H9 (cell line): ENCODE results near the gene LYPD4. TPM values are rescaled to one million over a fixed set of nuclear protein-coding genes. Genes with fewer than 3 reads are reported as not detected.

Experiments used
- DNase-seq: peaks from one replicate; pipeline ENCODE4 v3.0.0-alpha.2; 2017
- H2AFZ ChIP-seq: one replicate; pipeline ENCODE4 v1.6.1; 2013; ENCODE audit warnings: mild to moderate bottlenecking, low read length, control low read depth, moderate library complexity
- H2AK5ac ChIP-seq: 2 replicates; pipeline ENCODE4 v1.6.1; 2013; ENCODE audit warnings: low read length, control low read depth, mixed read lengths; ENCODE audit not compliant: insufficient read length
- H2BK120ac ChIP-seq: one replicate; pipeline ENCODE4 v1.6.1; 2013; ENCODE audit warnings: low read depth, mild to moderate bottlenecking, low read length, control low read depth, inconsistent platforms; ENCODE audit not compliant: poor library complexity, severe bottlenecking
- H2BK12ac ChIP-seq: 2 replicates; pipeline ENCODE4 v1.6.1; 2013; ENCODE audit warnings: low read length, control low read depth, mixed read lengths, low read depth; ENCODE audit not compliant: insufficient read length
- H2BK15ac ChIP-seq: 2 replicates; pipeline ENCODE4 v1.6.1; 2013; ENCODE audit warnings: low read depth, low read length, control low read depth
- H2BK20ac ChIP-seq: one replicate; pipeline ENCODE4 v1.6.1; 2013; ENCODE audit warnings: low read depth, mild to moderate bottlenecking, low read length, control low read depth, inconsistent platforms; ENCODE audit not compliant: poor library complexity, severe bottlenecking
- H2BK5ac ChIP-seq: 2 replicates; pipeline ENCODE4 v1.6.1; 2013; ENCODE audit warnings: low read length, control low read depth, mixed read lengths; ENCODE audit not compliant: insufficient read length
- H3K14ac ChIP-seq: 2 replicates; pipeline ENCODE4 v1.6.1; 2013; ENCODE audit warnings: low read length, control low read depth; ENCODE audit not compliant: insufficient read depth
- H3K18ac ChIP-seq: 2 replicates; pipeline ENCODE4 v1.6.1; 2013; ENCODE audit warnings: low read depth, mild to moderate bottlenecking, mixed read lengths, low read length, control low read depth; ENCODE audit not compliant: insufficient read length
- H3K23ac ChIP-seq: 2 replicates; pipeline ENCODE4 v1.6.1; 2013; ENCODE audit warnings: low read length, control low read depth, mixed read lengths, low read depth; ENCODE audit not compliant: insufficient read length
- H3K23me2 ChIP-seq: 2 replicates; pipeline ENCODE4 v1.6.1; 2013; ENCODE audit warnings: low read depth, mild to moderate bottlenecking, mixed read lengths, low read length, control low read depth; ENCODE audit not compliant: insufficient read length, poor library complexity, severe bottlenecking
- H3K27ac ChIP-seq: 2 replicates; pipeline ENCODE4 v1.5.1; 2013; ENCODE audit warnings: low read length, control low read depth, mixed read lengths, low read depth; ENCODE audit not compliant: insufficient read length
- H3K27me3 ChIP-seq: 2 replicates; pipeline ENCODE4 v1.6.1; 2013; ENCODE audit warnings: low read length, control low read depth, inconsistent platforms; ENCODE audit not compliant: insufficient read depth
- H3K4ac ChIP-seq: 2 replicates; pipeline ENCODE4 v1.6.1; 2013; ENCODE audit warnings: low read depth, mild to moderate bottlenecking, control low read depth, inconsistent platforms, low read length, moderate library complexity
- H3K4me1 ChIP-seq: 2 replicates; pipeline ENCODE4 v1.6.1; 2013; ENCODE audit warnings: low read length, control low read depth, inconsistent platforms; ENCODE audit not compliant: insufficient read depth
- H3K4me2 ChIP-seq: 2 replicates; pipeline ENCODE4 v1.6.1; 2013; ENCODE audit warnings: low read length, control low read depth, mixed read lengths; ENCODE audit not compliant: insufficient read length, insufficient read depth
- H3K56ac ChIP-seq: 2 replicates; pipeline ENCODE4 v1.6.1; 2013; ENCODE audit warnings: low read depth, mild to moderate bottlenecking, mixed read lengths, low read length, control low read depth; ENCODE audit not compliant: insufficient read length
- H3K79me1 ChIP-seq: 2 replicates; pipeline ENCODE4 v1.6.1; 2013; ENCODE audit warnings: low read depth, mild to moderate bottlenecking, moderate library complexity, low read length, control low read depth, inconsistent platforms; ENCODE audit not compliant: insufficient read depth, poor library complexity, severe bottlenecking
- H3K79me2 ChIP-seq: 2 replicates; pipeline ENCODE4 v1.6.1; 2013; ENCODE audit warnings: low read length, control low read depth, inconsistent platforms; ENCODE audit not compliant: insufficient read depth
- H3K9ac ChIP-seq: 2 replicates; pipeline ENCODE4 v1.6.1; 2013; ENCODE audit warnings: low read length, control low read depth, mixed read lengths; ENCODE audit not compliant: insufficient read length; ENCODE audit errors: extremely low read depth
- H3K9me3 ChIP-seq: one replicate; pipeline ENCODE4 v1.6.1; 2013; ENCODE audit warnings: low read depth, low read length, inconsistent platforms; ENCODE audit not compliant: control insufficient read depth
- H3T11ph ChIP-seq: one replicate; pipeline ENCODE4 v1.6.1; 2013; ENCODE audit warnings: mild to moderate bottlenecking, low read length, control low read depth, inconsistent platforms
- H4K20me1 ChIP-seq: one replicate; pipeline ENCODE4 v1.6.1; 2013; ENCODE audit not compliant: control insufficient read depth, insufficient read length, insufficient read depth
- H4K5ac ChIP-seq: 2 replicates; pipeline ENCODE4 v1.6.1; 2013; ENCODE audit warnings: low read depth, mild to moderate bottlenecking, mixed read lengths, low read length, control low read depth; ENCODE audit not compliant: insufficient read length
- H4K8ac ChIP-seq: replicated peaks from 2 replicates; pipeline ENCODE4 v1.6.1; 2013; ENCODE audit warnings: low read length, control low read depth, mixed read lengths, low read depth; ENCODE audit not compliant: insufficient read length
- H4K91ac ChIP-seq: 2 replicates; pipeline ENCODE4 v1.6.1; 2013; ENCODE audit warnings: low read depth, mild to moderate bottlenecking, moderate library complexity, mixed read lengths, low read length, control low read depth; ENCODE audit not compliant: insufficient read length
- H3K27ac Mint-ChIP-seq, 3 experiments: 2 replicates in 2 of 3; 3 replicates in 1 of 3; pipeline ENCODE4 v1.8.0; 2020 to 2021; ENCODE audit warnings: mixed read lengths in 3 of 3, mild to moderate bottlenecking in 1 of 3, moderate library complexity in 1 of 3
- H3K27me3 Mint-ChIP-seq: 2 replicates; pipeline ENCODE4 v1.8.0; 2021; ENCODE audit warnings: low read depth, mild to moderate bottlenecking, moderate library complexity, mixed read lengths
- H3K36me3 Mint-ChIP-seq, 3 experiments: 2 replicates in 2 of 3; 3 replicates in 1 of 3; pipeline ENCODE4 v1.8.0; 2020 to 2021; ENCODE audit warnings: low read depth in 3 of 3, mixed read lengths in 3 of 3; ENCODE audit not compliant: insufficient read depth in 1 of 3
- H3K4me1 Mint-ChIP-seq, 2 experiments: 2 replicates each; pipeline ENCODE4 v1.8.0; 2020; ENCODE audit warnings: mixed read lengths in 2 of 2
- H3K4me3 Mint-ChIP-seq, 2 experiments: 2 replicates in 1 of 2; 3 replicates in 1 of 2; pipeline ENCODE4 v1.8.0; 2020 to 2021; ENCODE audit warnings: mild to moderate bottlenecking in 2 of 2, mixed read lengths in 2 of 2, moderate library complexity in 1 of 2
- H3K9me3 Mint-ChIP-seq, 2 experiments: 2 replicates in 1 of 2; 3 replicates in 1 of 2; pipeline ENCODE4 v1.8.0; 2020; ENCODE audit warnings: mild to moderate bottlenecking in 2 of 2, mixed read lengths in 2 of 2, moderate library complexity in 1 of 2
- CTCF ChIP-seq: fragments of 200-600 bp; sonication (generic); conservative IDR thresholded peaks from 3 replicates; pipeline ENCODE4 v1.8.0; 2021; ENCODE audit warnings: antibody characterized with exemption, mild to moderate bottlenecking
- WGBS: extraction: QIAGEN DNeasy Blood & Tissue Kit; methylation state at CpG from one replicate; pipeline ENCODE4 v1.1.7; 2013; ENCODE audit warnings: missing lambda C conversion rate, low lambda C conversion rate, mixed read lengths; ENCODE audit not compliant: insufficient read length; ENCODE audit errors: extremely low coverage; 5-methylcytosine and 5-hydroxymethylcytosine counted together
- total RNA-seq: library from RNA; stranded (reverse); gene quantifications from 2 replicates; pipeline ENCODE4 v1.2.1, GENCODE V29; 2021

Gene LYPD4
- total RNA-seq, 1 experiment from 2014 or later: not detected

GRCh38 chr19:41871573-41872383, 27.3 kb upstream of the LYPD4 start:
- no peak for DNase-seq
- H4K8ac ChIP-seq: no peak overlapping the region
- WGBS: no CpG with 5 or more reads among the region's 16 CpGs
- TF ChIP-seq CTCF: no peak
- H3K23me2 ChIP-seq: no peaks in the 10 kb centered on the region
- no peak overlapping the region for H2BK5ac ChIP-seq
- no peak overlapping the region for H3K23ac ChIP-seq
- no peaks in the 10 kb centered on the region for H3K79me2 ChIP-seq
- no peak overlapping the region for H2AK5ac ChIP-seq
- H3K9ac ChIP-seq: no peak overlapping the region
- H3K9me3 ChIP-seq: no peaks in the 10 kb centered on the region
- H3K56ac ChIP-seq: no peak overlapping the region
- H4K20me1 ChIP-seq: no peaks in the 10 kb centered on the region
- no peak overlapping the region; a peak in 1 of 5 replicates for H3K4me3 Mint-ChIP-seq
- peaks cover 4 to 8% of the 10 kb centered on the region in 2 experiments; a peak in 3 of 4 replicates for H3K4me1 Mint-ChIP-seq
- no peak overlapping the region for H2BK20ac ChIP-seq
- H3K4me2 ChIP-seq: no peak overlapping the region
- peaks cover 26 to 51% (median 44%) of the 10 kb centered on the region in 3 experiments for H3K36me3 Mint-ChIP-seq
- H4K5ac ChIP-seq: no peak overlapping the region
- H3K27ac Mint-ChIP-seq: peak overlapping the region in 2 of 3 experiments; percentile 64 to 95; a peak in 4 of 7 replicates
- H3K4me1 ChIP-seq: no peaks in the 10 kb centered on the region
- H3K79me1 ChIP-seq: peaks cover 5% of the 10 kb centered on the region
- no peak overlapping the region for H3K14ac ChIP-seq
- H3K27ac ChIP-seq: no peak overlapping the region
- H4K91ac ChIP-seq: no peak overlapping the region
- no peaks in the 10 kb centered on the region for H3K9me3 Mint-ChIP-seq
- no peak overlapping the region for H3K18ac ChIP-seq
- no peak overlapping the region for H2BK15ac ChIP-seq
- no peaks in the 10 kb centered on the region for H3K27me3 ChIP-seq
- no peak overlapping the region for H2BK120ac ChIP-seq
- H3T11ph ChIP-seq: no peak overlapping the region
- no peak overlapping the region for H2AFZ ChIP-seq
- H3K27me3 Mint-ChIP-seq: peaks cover 8% of the 10 kb centered on the region
- H2BK12ac ChIP-seq: no peak overlapping the region
- H3K4ac ChIP-seq: no peak overlapping the region
